ENCODE data around the gene OR51D1.

Gene OR51D1

DNA sequence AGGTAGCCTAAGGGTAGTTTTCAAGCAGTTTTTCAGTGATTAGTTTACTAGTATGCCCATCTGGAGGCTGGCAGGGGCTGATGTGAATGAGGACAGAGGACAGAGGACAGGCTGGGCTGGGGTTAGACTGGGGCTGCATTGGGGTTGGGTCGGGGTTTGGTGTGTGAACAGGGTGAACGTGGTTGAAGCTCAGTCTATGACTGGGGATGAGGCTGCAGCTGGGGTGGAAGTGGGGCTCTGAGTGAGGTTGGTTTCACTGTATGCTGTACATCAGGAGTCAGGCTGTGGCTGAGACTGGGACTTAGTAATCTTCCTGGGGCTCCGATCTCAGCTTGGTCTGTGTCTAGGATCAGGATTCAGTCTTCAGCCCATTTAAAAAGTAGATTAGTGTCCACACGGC, 7.0 kb downstream of the OR51D1 start:
- DNase-seq (ENCODE audit: low read depth in 1 of 2, low spot score in 1 of 2) = no peak

- DNase-seq (ENCODE audit: low read depth in 1 of 2, low spot score in 1 of 2) = no peak
Measured at GRCh38 chr11:4645974-4646373, 8.7 kb downstream of the OR51D1 start.

- DNase-seq (ENCODE audit: low read depth in 1 of 2, low spot score in 1 of 2) = no peak
Measured at GRCh38 chr11:4647766-4648165, 10.5 kb downstream of the OR51D1 start.

DNA sequence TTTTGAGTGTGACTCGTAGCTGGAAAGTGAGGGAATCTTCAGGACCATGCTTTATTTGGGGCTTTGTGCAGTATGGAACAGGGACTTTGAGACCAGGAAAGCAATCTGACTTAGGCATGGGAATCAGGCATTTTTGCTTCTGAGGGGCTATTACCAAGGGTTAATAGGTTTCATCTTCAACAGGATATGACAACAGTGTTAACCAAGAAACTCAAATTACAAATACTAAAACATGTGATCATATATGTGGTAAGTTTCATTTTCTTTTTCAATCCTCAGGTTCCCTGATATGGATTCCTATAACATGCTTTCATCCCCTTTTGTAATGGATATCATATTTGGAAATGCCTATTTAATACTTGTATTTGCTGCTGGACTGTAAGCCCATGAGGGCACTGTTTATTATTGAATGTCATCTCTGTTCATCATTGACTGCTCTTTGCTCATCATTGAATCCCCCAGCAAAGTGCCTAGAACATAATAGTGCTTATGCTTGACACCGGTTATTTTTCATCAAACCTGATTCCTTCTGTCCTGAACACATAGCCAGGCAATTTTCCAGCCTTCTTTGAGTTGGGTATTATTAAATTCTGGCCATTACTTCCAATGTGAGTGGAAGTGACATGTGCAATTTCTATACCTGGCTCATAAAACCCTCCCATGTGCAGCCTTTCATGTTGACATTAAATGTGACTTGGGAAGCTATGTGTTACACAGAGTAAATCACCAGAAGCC, 17.5 kb downstream of the OR51D1 start:
- no peak for DNase-seq (ENCODE audit: low read depth in 1 of 2, low spot score in 1 of 2)

DNA sequence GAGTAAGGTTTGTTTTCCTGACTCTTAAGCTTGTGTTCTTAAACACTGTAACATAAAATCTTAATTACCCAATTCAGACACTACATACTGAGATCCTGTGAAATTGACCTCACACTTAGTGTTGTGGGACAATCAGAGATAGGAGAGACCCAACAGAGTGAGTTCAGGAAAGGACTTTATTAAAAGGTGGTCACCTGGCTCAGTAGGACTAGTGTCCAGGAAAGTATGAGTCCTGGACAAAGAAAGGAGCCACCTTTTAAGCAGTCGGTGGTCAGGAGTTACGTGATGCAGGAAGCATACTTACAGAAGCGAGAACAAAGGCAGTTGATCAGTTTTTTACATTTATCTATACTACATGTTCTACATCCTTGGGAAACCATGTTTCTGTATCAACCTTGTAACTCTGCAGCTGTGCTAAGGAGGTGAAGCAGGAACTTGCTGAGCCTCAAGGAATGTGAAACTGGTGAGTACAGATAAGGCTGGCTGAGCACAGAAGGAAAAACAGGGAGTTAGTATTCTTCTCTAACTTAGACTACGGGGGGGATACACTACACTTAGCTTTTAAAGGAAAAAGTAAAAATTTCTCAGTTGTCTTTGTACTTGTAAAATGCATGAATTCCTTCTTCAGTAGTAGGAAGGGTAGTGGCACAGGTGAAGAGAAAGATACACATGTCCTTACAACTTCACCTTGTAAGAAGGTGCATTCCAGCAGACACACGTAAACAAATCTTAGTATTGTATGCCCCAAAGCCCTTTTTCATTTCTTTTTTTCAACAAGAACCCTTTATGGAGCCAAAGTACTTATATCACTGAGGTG, 21.6 kb downstream of the OR51D1 start:
- DNase-seq (ENCODE audit: low read depth in 1 of 2, low spot score in 1 of 2) = no peak

GRCh38 chr11:4662876-4663275, 25.6 kb downstream of the OR51D1 start:
- DNase-seq (ENCODE audit: low read depth in 1 of 2, low spot score in 1 of 2) = no peak

DNA sequence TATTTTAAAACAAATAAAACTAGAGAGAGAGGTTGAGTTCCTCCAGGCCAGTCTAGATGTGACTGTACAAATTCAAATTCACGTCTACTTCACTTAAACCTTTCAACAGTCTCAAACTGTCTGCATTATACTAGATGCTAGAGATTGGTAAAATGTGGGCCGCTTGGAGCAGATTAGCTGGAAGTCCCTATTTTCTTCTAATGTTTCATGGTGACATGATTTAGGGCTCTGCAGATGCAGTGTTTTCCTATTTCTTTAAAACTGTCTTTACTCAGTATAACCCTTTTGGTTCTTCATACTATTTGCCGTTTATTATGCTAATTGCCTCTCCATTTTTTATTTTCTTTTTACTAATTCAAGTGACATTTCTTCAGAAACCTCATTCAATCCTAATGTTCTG, 26.9 kb downstream of the OR51D1 start:
- DNase-seq (ENCODE audit: low read depth in 1 of 2, low spot score in 1 of 2) = no peak

DNA sequence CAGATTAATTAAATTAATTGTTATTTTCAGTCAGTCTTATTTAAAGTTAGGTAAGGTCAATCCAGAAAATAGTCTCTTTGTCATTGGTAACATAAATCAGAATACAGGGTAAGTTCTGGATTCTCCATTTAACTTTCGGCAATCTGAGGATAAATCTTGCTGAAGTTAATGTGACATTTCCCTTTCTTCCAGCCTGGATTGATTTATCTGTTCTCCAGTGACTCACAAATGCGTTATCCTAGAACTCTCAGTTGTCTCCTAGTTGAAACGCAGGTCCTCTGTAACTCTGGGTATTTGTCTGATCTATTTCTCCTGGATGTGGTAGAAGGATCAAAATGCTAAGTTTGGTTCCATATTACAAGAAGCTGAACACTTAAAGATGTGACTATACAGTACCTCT, 27.5 kb downstream of the OR51D1 start:
- DNase-seq (ENCODE audit: low read depth in 1 of 2, low spot score in 1 of 2) = no peak

DNA sequence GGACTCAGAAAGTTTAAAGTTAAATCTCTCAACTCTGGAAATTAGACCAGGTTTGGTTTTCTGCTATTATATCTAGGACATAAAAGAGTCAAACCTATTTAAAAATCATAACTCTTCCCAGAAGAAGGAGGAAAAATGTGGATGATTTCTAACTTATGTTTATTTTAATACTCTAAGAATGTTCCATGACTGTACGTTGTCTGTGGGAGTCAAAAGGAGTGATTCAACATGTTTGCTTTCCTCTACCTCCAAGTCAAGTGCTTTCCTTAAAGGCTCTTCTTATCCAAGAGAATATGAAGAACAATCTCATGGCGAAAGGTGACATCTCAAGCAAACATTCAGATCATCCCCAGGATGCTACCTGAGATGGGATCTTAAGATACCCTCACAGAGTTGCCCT, 28.1 kb downstream of the OR51D1 start:
- DNase-seq (ENCODE audit: low read depth in 1 of 2, low spot score in 1 of 2) = no peak

GRCh38 chr11:4671741-4672140, 34.5 kb downstream of the OR51D1 start:
- DNase-seq (ENCODE audit: low read depth in 1 of 2, low spot score in 1 of 2) = no peak

- DNase-seq (ENCODE audit: low read depth in 1 of 2, low spot score in 1 of 2) = no peak
Measured at GRCh38 chr11:4672470-4672869, 35.2 kb downstream of the OR51D1 start.

- no peak for DNase-seq (ENCODE audit: low read depth in 1 of 2, low spot score in 1 of 2)
Measured at GRCh38 chr11:4673781-4674180, 36.5 kb downstream of the OR51D1 start.

GRCh38 chr11:4677948-4678347, 40.7 kb downstream of the OR51D1 start:
- DNase-seq (ENCODE audit: low read depth in 1 of 2, low spot score in 1 of 2) = no peak

DNA sequence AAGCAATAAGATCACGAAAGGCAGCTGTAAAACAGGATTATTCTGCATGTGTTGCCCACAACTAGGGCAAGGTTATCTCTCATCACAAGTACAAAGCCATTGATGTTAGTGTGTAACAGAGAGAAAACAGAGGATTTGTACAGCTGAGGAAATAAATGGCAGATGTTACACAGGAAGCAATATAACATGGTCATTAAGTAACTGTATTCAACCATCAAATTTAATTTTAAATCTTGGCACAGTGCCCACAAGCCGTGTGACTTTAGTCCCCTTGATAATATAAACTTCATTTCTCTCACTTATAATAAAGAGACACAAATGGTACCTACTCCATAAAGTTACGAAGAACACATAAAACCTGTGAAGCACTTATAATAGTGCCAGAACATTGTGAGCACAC, 43.1 kb downstream of the OR51D1 start:
- DNase-seq (ENCODE audit: low read depth in 1 of 2, low spot score in 1 of 2) = no peak

DNA sequence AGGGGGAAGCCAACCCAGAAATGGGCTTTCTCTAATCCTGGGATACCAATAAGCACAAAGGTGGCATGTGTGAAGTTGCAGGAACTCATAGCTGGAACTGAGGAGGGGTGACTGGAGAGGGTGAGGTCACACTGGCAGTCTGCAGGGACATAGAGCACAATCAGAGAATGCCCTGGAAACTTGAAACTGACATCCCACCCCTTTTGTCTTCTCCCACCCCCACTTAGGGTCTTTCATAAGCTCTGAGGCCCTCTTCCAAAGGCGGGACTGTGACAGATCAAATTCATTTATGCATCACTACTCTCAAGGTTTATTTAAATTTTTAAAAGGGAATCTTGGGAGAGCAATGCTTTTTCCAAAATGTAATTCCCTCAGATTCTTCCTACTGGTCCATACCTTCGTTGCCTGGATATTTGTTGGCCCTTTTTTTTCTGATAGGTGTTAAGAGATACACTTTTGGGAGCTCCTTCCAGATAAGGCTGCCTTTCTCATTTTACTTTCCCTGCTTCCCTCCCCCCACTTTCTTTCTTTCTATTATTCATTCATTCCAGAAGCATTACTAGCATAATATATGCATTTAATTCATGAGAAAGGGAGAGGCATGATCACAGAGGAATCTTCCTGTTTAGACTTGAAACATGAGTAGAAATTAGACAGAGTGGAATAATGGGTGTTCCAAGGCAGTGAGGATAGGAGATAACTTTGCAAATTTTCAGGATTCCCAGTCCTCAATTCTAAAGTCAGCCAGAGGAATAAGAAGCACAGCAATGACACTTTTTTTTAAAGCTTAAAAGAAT, 45.5 kb downstream of the OR51D1 start:
- DNase-seq (ENCODE audit: low read depth in 1 of 2, low spot score in 1 of 2) = no peak

- no peak for DNase-seq (ENCODE audit: low read depth in 1 of 2, low spot score in 1 of 2)
Measured at GRCh38 chr11:4684631-4685285, 47.5 kb downstream of the OR51D1 start.

All from activated T-helper 1 cell treated with anti-CD3 and anti-CD28 coated beads, Interleukin-2, amount 50 U/mL, for 16 hours (primary cell).